ENCODE measurements around the gene SMAD1.
"Not testable (repeated sequence)": the region's sequence is repeated elsewhere in the genome, so short reads cannot be mapped to it uniquely, and the experiment has no call there.

SMAD1 gene

DNA sequence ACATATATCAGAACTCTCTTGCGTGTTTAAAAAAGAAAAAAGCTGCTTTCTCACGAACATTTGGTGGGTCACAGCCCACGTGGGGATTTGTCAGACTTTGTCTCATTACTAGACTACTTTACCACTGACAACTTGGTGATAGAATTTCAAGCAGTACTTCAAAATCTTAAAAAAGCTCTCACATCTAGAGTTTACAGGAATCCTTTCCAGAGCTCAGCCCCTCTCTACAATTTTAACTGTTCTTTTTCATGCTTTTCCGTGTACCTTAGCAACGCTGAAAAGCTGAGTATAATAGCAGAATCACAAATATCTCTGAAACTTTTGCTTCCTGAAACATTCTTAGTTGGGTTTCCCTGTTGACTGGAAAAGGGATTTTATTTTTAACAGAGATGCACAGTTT lies 50.2 kb downstream of the SMAD1 start:
- H3K4me1 ChIP-seq (ENCODE audit: control insufficient read depth in 1 of 2, insufficient read depth in 2 of 2, low read length in 2 of 2): no peaks in the 10 kb centered on the region
- no peak overlapping the region for H3K18ac ChIP-seq (ENCODE audit: low read length)
- H4K91ac ChIP-seq (ENCODE audit: low read depth, low read length): no peak overlapping the region
- no peak overlapping the region for H2AFZ ChIP-seq (ENCODE audit: insufficient read depth, low read length, poor library complexity)
- no peaks in the 10 kb centered on the region for H3K79me2 ChIP-seq (ENCODE audit: control insufficient read depth, insufficient read depth, low read length, poor library complexity)
- no peak overlapping the region for H2BK12ac ChIP-seq (ENCODE audit: low read length)
- H3K14ac ChIP-seq (ENCODE audit: low read length): no peak overlapping the region
- H3K27me3 ChIP-seq (ENCODE audit: insufficient read depth, low read length): no peaks in the 10 kb centered on the region
- no peak overlapping the region for H4K8ac ChIP-seq (ENCODE audit: low read depth, low read length)
- H3K9me3 ChIP-seq (ENCODE audit: insufficient read depth, low read depth, low read length): no peaks in the 10 kb centered on the region
- no peak overlapping the region for H4K12ac ChIP-seq (ENCODE audit: low read depth, low read length)
- no peak overlapping the region for H2BK5ac ChIP-seq (ENCODE audit: low read depth, low read length, poor library complexity)
- H3K79me1 ChIP-seq (ENCODE audit: low read length): no peaks in the 10 kb centered on the region
- no peak overlapping the region for H3K4me3 ChIP-seq (ENCODE audit: low read depth, low read length)
- H3K4me2 ChIP-seq (ENCODE audit: low read length): no peak overlapping the region
- H3K9ac ChIP-seq (ENCODE audit: low read length): no peak overlapping the region
- H3K27ac ChIP-seq (ENCODE audit: low read depth, low read length): no peak overlapping the region
- H3K4ac ChIP-seq (ENCODE audit: low read depth, low read length): no peak overlapping the region
- WGBS (ENCODE audit: extremely low coverage, insufficient coverage, insufficient read length): no CpG with 5 or more reads among the region's 5 CpGs
- H2BK120ac ChIP-seq (ENCODE audit: insufficient read depth, low read length, poor library complexity): no peak overlapping the region
- H2AK5ac ChIP-seq (ENCODE audit: low read length): no peak overlapping the region
- H3K36me3 ChIP-seq (ENCODE audit: control insufficient read depth in 1 of 2, insufficient read depth in 2 of 2, low read length in 2 of 2): no peaks in the 10 kb centered on the region
- no peak overlapping the region for H3K23ac ChIP-seq (ENCODE audit: low read length)
- DNase-seq: no peak

DNA sequence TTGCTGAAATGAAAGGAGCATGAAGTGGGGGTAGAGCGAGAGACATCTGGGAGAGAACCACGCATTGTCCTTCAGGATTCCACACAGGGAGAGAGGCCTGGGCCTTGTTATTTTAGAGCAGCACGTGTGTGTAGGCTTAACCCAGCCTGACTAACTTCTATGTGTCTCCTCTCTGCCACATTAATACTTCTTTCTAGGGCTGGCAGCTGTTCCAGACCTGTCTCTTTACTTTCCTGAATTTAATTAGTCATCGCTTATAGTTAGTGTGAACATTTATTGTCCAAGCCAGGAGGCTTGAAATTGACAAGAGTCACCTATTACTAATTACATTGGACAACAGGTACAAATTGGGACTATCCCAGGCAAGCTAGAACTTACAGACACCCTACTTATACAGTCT lies 51.3 kb downstream of the SMAD1 start:
- no peak overlapping the region for H3K27ac ChIP-seq (ENCODE audit: low read depth, low read length)
- H4K12ac ChIP-seq (ENCODE audit: low read depth, low read length): no peak overlapping the region
- H3K9me3 ChIP-seq (ENCODE audit: insufficient read depth, low read depth, low read length): no peaks in the 10 kb centered on the region
- H2BK12ac ChIP-seq (ENCODE audit: low read length): no peak overlapping the region
- H3K79me2 ChIP-seq (ENCODE audit: control insufficient read depth, insufficient read depth, low read length, poor library complexity): no peaks in the 10 kb centered on the region
- no CpG with 5 or more reads among the region's 4 CpGs for WGBS (ENCODE audit: extremely low coverage, insufficient coverage, insufficient read length)
- H3K14ac ChIP-seq (ENCODE audit: low read length): no peak overlapping the region
- H2AFZ ChIP-seq (ENCODE audit: insufficient read depth, low read length, poor library complexity): no peak overlapping the region
- no peak overlapping the region for H3K9ac ChIP-seq (ENCODE audit: low read length)
- H3K4me2 ChIP-seq (ENCODE audit: low read length): no peak overlapping the region
- H3K79me1 ChIP-seq (ENCODE audit: low read length): no peaks in the 10 kb centered on the region
- H2AK5ac ChIP-seq (ENCODE audit: low read length): no peak overlapping the region
- H4K91ac ChIP-seq (ENCODE audit: low read depth, low read length): no peak overlapping the region
- H3K27me3 ChIP-seq (ENCODE audit: insufficient read depth, low read length): no peaks in the 10 kb centered on the region
- no peak overlapping the region for H3K23ac ChIP-seq (ENCODE audit: low read length)
- no peaks in the 10 kb centered on the region for H3K4me1 ChIP-seq (ENCODE audit: control insufficient read depth in 1 of 2, insufficient read depth in 2 of 2, low read length in 2 of 2)
- no peak overlapping the region for H3K4ac ChIP-seq (ENCODE audit: low read depth, low read length)
- no peak overlapping the region for H3K18ac ChIP-seq (ENCODE audit: low read length)
- H3K36me3 ChIP-seq (ENCODE audit: control insufficient read depth in 1 of 2, insufficient read depth in 2 of 2, low read length in 2 of 2): no peaks in the 10 kb centered on the region
- no peak overlapping the region for H2BK120ac ChIP-seq (ENCODE audit: insufficient read depth, low read length, poor library complexity)
- H4K8ac ChIP-seq (ENCODE audit: low read depth, low read length): no peak overlapping the region
- no peak for DNase-seq
- H3K4me3 ChIP-seq (ENCODE audit: low read depth, low read length): no peak overlapping the region
- no peak overlapping the region for H2BK5ac ChIP-seq (ENCODE audit: low read depth, low read length, poor library complexity)

DNA sequence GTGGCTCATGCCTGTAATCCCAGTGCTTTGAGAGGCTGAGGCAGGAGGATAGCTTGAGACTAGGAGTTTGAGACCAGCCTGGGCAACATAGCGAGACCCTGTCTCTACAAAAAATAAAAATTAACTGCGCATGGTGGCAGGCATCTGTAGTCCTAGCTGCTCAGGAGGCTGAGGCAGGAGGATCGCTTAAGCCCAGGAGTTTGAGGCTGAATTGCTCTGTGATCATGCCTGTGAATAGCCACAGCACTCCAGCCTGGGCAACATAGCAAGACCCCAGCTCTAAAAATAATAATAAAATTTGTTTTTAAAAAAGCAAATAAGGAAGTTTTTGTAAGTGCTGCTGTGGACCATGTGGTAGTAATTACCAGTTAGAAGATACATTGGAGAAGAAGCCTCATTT lies 51.8 kb downstream of the SMAD1 start:
- H2AK5ac ChIP-seq (ENCODE audit: low read length); H2BK12ac ChIP-seq (ENCODE audit: low read length); H3K79me1 ChIP-seq (ENCODE audit: low read length); H4K8ac ChIP-seq (ENCODE audit: low read depth, low read length); H3K9ac ChIP-seq (ENCODE audit: low read length); H3K4me2 ChIP-seq (ENCODE audit: low read length); H3K18ac ChIP-seq (ENCODE audit: low read length); H4K12ac ChIP-seq (ENCODE audit: low read depth, low read length); H4K91ac ChIP-seq (ENCODE audit: low read depth, low read length); H3K9me3 ChIP-seq (ENCODE audit: insufficient read depth, low read depth, low read length); H3K36me3 ChIP-seq (ENCODE audit: control insufficient read depth in 1 of 2, insufficient read depth in 2 of 2, low read length in 2 of 2); H3K27ac ChIP-seq (ENCODE audit: low read depth, low read length); H3K14ac ChIP-seq (ENCODE audit: low read length); H2BK5ac ChIP-seq (ENCODE audit: low read depth, low read length, poor library complexity); H3K79me2 ChIP-seq (ENCODE audit: control insufficient read depth, insufficient read depth, low read length, poor library complexity); H3K4me1 ChIP-seq (ENCODE audit: control insufficient read depth in 1 of 2, insufficient read depth in 2 of 2, low read length in 2 of 2); H3K27me3 ChIP-seq (ENCODE audit: insufficient read depth, low read length); DNase-seq; H2AFZ ChIP-seq (ENCODE audit: insufficient read depth, low read length, poor library complexity); H3K4ac ChIP-seq (ENCODE audit: low read depth, low read length); H3K23ac ChIP-seq (ENCODE audit: low read length); H3K4me3 ChIP-seq (ENCODE audit: low read depth, low read length); H2BK120ac ChIP-seq (ENCODE audit: insufficient read depth, low read length, poor library complexity): not testable (repeated sequence)
- no CpG with 5 or more reads among the region's 3 CpGs for WGBS (ENCODE audit: extremely low coverage, insufficient coverage, insufficient read length)

DNA sequence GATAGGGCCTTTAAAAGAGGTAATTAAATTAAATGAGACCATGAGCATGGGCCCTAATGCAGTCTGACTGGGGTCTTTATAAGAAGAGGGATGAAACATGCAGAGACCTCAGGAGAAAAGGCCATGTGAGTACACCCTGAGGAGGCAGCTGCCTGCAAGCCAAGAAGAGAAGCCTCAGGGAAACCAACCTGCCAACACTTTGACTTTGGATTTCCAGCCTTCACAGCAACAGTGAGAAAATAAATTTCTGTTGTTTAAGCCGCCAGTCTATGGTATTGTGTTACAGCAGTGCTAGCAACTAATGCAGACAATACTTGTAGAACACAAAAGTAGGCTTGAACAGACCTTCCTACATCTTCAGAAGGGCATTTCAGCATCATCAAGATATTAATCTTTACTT lies 52.3 kb downstream of the SMAD1 start:
- Histone ChIP-seq H4K91ac (ENCODE audit: low read depth, low read length) (no peak overlapping the region), H3K9me3 (ENCODE audit: insufficient read depth, low read depth, low read length) (no peaks in the 10 kb centered on the region), H4K12ac (ENCODE audit: low read depth, low read length) (no peak overlapping the region), H2BK12ac (ENCODE audit: low read length) (no peak overlapping the region), H3K27ac (ENCODE audit: low read depth, low read length) (no peak overlapping the region), H4K8ac (ENCODE audit: low read depth, low read length) (no peak overlapping the region), H3K4me2 (ENCODE audit: low read length) (no peak overlapping the region), H3K9ac (ENCODE audit: low read length) (no peak overlapping the region), H3K14ac (ENCODE audit: low read length) (no peak overlapping the region), H3K79me1 (ENCODE audit: low read length) (no peaks in the 10 kb centered on the region), H3K4ac (ENCODE audit: low read depth, low read length) (no peak overlapping the region), H3K27me3 (ENCODE audit: insufficient read depth, low read length) (no peaks in the 10 kb centered on the region), H3K36me3 (ENCODE audit: control insufficient read depth in 1 of 2, insufficient read depth in 2 of 2, low read length in 2 of 2) (no peaks in the 10 kb centered on the region), H2AFZ (ENCODE audit: insufficient read depth, low read length, poor library complexity) (no peak overlapping the region), H3K18ac (ENCODE audit: low read length) (no peak overlapping the region), H3K4me3 (ENCODE audit: low read depth, low read length) (no peak overlapping the region), H2AK5ac (ENCODE audit: low read length) (no peak overlapping the region), H3K79me2 (ENCODE audit: control insufficient read depth, insufficient read depth, low read length, poor library complexity) (no peaks in the 10 kb centered on the region), H3K23ac (ENCODE audit: low read length) (no peak overlapping the region), H2BK5ac (ENCODE audit: low read depth, low read length, poor library complexity) (no peak overlapping the region), H2BK120ac (ENCODE audit: insufficient read depth, low read length, poor library complexity) (no peak overlapping the region), H3K4me1 (ENCODE audit: control insufficient read depth in 1 of 2, insufficient read depth in 2 of 2, low read length in 2 of 2) (no peaks in the 10 kb centered on the region)
- no peak for DNase-seq
- no CpG with 5 or more reads among the region's 1 CpG for WGBS (ENCODE audit: extremely low coverage, insufficient coverage, insufficient read length)

Data from trophoblast cell (in vitro differentiated cells and primary cell).